Amygdala (tissue), 56 donors: Measurements from ENCODE around the gene LMO2.
"Not testable (repeated sequence)": the region's sequence is repeated elsewhere in the genome, so short reads cannot be mapped to it uniquely, and the experiment has no call there.

Experiments used
- DNase-seq, 56 donors: peaks; one replicate each; lab custom pipeline; 2025; lab: John Stamatoyannopoulos, UW

The LMO2 gene

GRCh38 chr11:33829430-33830141 lies 62.3 kb downstream of the LMO2 start:
- peak in 35 of 56 donors; percentile 2 to 78 (median 25) for DNase-seq

DNA sequence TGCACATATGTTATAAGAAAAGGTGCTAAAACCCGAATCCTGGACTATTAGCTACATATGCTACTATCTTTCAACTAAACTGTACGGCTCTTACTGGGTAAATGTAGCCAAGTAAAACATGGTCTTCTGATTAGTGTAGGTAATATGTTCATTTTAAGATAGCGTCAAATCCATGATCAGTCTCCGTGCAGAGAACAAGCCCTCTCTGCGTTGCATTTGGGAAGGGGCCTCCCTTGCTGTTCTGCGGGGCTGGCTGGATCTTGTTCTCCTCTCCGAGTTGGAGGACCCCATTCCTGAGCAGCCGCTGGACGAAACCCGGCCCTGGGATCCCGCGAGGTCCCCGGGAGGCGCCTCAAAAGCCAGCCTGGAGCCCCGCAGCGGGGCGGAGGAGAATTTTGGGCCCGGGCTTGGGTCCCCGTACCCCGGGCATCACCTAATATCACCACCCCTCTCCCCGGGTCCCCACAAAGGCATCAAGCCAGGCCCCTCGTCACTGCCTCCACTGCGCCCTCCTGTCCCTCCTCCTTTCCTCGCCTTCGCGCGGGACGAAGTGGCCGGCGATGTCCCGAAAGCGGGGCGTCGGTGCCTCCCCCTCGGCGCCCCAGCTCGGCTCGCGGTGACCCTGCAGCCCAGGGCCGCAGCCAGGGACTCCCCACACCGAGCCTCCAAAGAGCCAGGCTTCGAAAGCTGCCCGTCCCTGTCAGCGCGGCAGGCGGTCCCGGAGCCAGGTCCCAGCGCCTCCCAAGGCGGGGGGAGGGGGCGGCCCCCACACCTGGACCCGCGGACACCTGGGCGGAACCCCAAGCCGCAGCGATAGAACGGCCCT lies 63.1 kb downstream of the LMO2 start:
- peak in 1 of 56 donors; percentile 19 for DNase-seq

- DNase-seq: no peak
Observed at GRCh38 chr11:33827206-33827605, 64.7 kb downstream of the LMO2 start.

DNA sequence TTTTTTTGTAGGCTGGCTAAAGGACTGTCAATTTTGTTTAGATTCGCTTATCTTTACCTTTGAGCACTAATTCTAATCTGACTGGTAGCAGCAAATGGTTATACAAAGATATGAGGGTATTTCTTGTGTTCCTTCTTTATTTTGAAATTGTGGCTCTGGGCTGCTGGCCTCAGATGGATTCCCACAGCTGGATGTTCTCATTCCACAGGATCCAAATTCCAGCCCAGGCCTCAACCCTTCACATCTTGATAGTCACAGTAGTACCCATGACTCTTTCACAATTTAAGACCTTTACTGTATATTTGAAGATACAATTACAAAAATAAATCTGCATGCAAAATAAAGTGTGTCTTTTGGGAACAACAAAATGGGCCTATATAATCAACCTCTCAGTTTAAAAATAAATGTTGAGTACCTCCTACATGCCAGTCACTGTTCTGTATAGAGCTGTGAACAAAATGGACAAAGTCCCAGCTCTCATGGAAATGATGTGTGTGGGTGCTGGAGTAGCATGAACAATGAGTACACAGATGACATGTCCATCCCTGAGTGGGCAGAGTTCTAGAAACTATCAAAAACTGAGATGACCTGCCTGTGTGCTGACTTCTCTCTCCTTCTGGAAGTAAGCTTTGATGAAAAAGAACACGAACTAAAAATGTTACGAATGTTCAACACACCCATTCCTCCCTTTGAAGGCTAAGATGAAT lies 65.9 kb downstream of the LMO2 start:
- no peak for DNase-seq

GRCh38 chr11:33822981-33823380 lies 68.9 kb downstream of the LMO2 start:
- DNase-seq: not testable (repeated sequence)

DNA sequence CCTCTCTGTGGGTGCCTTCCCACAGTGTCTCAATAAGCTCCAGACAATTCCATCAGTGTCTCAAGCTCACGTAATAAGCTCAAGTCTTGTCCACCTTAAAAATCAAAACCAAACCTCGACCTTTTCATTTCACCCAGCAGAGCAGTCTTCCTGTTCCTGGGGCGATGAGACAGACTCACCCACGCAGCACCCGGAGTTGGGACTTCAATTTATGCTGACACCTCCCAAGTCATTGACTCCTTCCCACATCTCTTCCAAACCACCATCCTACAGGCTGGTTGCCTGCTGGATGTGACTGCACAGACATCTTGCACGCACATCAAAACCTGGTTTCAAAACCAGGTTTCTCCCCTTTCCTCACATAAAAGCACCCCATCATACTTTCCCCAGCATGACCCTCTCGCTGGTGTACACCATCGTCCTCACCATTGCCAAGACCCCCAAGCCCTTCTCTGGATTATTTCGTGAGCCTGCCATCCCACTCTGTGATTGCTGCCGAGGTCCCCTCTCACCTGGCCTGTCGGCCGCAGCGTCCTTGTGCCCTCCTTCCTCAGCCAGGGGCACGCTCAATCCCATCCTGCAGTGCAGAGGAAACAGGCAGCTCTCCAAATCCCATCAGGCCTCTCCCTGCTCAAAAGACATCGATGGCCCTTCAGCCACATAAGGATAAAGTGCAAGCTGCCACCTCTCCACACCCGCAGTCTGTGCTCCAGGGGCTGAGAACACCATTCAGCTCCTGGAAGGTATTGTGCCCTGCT lies 72.4 kb downstream of the LMO2 start:
- no peak for DNase-seq
